ENCODE data around the gene SEC61A1.

Gene SEC61A1

DNA sequence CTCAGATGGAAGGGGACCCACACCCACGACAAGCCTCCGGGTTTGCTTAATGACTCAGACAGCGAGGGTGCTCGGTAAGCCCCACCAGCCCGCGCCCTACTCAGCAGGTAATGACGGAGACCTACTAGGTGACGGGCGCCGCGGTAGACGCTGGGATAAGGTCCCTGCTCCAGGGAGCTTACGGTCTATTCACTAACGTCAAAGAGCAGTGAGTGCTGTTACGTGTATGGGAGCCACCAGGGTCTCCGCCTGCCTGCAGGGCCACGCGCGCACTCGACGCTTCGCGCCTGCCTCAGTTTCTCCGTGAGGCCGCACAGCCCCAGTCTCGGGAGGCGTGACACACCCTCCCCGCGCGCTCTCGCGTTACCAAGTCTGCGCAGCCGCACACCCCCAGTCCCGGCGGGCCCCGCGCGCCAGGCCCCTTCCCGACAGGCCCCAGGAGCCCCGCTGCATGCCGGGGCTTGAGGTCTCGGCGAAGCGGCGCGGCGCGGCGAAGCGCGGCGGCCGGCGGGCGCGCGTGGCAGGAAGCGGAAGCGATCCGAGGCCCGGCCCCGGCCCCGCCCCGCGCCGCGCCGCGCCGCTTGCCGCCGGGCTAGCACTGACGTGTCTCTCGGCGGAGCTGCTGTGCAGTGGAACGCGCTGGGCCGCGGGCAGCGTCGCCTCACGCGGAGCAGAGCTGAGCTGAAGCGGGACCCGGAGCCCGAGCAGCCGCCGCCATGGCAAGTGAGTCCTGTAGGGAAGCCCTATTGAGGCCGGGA lies at the start of gene SEC61A1:
Gene SEC61A1, plus strand, starts transcription at position 601 of the 758 bp plus-strand sequence. Its CDS starts 116 bp downstream, at position 717.
- Histone ChIP-seq H3K27ac (ENCODE audit: low read length) (no peak within 1 kb of the TSS), H3K9ac (ENCODE audit: low read depth, low read length) (peak within 1 kb of the TSS; percentile 93), H3K9me3 (ENCODE audit: insufficient read depth, low read depth, low read length) (no peaks in the 10 kb centered on the region), H3K27me3 (ENCODE audit: insufficient read depth, low read length) (no peaks in the 10 kb centered on the region), H3K4me3 (ENCODE audit: low read length) (peak within 1 kb of the TSS; percentile 99), H3K4me1 (ENCODE audit: insufficient read depth, low read length) (no peaks in the 10 kb centered on the region), H3K36me3 (ENCODE audit: insufficient read depth, low read depth, low read length) (peaks cover 34% of the 10 kb centered on the region)

DNA sequence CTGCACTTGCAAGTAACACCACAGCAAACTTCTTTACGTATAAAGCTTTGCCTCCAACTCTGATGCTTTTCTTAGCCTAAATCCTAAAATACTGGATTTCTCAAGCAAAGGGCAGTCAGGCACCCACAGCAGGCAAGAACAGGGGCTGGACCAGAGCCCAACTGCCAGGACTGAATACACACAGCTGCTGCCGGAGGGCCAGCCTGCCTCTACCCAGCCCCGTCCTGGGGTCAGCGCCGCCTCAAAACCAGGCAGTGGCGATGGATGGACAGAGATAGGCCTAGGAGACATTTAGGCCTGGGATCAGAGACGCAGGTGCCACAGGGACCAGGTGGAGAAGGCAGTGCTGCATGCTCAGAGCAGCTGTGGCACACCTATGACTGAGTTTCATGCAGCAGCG lies 47.6 kb upstream of the SEC61A1 start:
- no peak overlapping the region for H3K9ac ChIP-seq (ENCODE audit: low read depth, low read length)
- no peaks in the 10 kb centered on the region for H3K9me3 ChIP-seq (ENCODE audit: insufficient read depth, low read depth, low read length)
- H3K4me1 ChIP-seq (ENCODE audit: insufficient read depth, low read length), result peaks cover 6% of the 10 kb centered on the region; the same call in 1 of the 2 replicates
- H3K4me3 ChIP-seq (ENCODE audit: low read length), result no peak overlapping the region
- H3K27ac ChIP-seq (ENCODE audit: low read length), result no peak overlapping the region
- H3K27me3 ChIP-seq (ENCODE audit: insufficient read depth, low read length), result no peaks in the 10 kb centered on the region
- no peaks in the 10 kb centered on the region for H3K36me3 ChIP-seq (ENCODE audit: insufficient read depth, low read depth, low read length)

DNA sequence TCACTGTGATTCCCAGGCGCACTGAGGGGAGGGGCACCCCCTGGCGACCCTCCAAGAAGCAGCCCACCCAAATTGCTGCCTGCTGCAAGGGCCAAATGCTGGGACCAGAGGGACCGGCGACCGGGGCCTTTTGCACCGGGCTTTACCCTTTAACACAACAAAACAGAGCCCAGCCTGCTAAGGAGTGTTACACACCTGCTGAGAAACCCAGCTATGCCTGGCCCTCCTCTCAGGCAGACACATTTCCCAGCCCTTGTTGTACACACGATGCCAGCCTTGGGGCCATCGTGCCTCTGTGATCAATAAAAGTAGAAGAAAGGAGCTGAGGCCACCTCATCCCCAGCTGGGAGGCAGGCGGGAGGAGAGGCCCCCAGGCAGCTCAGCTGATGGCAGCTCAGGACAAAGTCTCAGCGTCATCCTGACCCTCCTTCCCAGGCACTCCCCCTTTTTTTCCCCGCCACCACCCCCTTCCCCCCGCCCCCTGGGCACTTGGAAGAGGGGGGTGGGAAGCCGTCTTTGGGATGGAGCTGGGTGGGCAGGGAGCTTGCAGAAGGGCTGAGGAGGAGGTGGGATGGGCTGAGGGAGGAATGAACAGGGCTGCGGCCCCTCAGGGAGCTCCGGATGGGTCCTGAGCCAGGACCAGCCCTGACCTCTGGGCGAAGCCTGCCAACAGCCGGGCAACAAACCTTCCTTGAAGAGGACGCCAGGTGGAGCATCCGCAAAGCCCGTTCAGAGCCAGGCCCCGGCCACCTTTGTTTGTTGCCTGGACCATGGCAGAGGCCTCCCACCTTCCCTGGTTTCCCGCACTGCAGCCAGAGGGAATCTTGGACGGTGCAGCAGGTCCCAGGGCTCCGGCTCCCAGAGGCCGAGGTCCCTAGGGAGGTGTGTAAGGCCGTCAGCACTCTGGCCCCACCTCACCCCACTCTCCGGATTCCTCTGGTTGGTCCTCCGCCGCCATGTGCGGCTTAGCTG lies 45.9 kb upstream of the SEC61A1 start:
- no peaks in the 10 kb centered on the region for H3K9me3 ChIP-seq (ENCODE audit: insufficient read depth, low read depth, low read length)
- no peak overlapping the region for H3K27ac ChIP-seq (ENCODE audit: low read length)
- H3K9ac ChIP-seq (ENCODE audit: low read depth, low read length), result peak overlapping the region; percentile 35; the same call in 1 of the 2 replicates
- peaks cover 6% of the 10 kb centered on the region; the same call in 1 of the 2 replicates for H3K4me1 ChIP-seq (ENCODE audit: insufficient read depth, low read length)
- peak overlapping the region; percentile 56; the same call in 1 of the 2 replicates for H3K4me3 ChIP-seq (ENCODE audit: low read length)
- H3K27me3 ChIP-seq (ENCODE audit: insufficient read depth, low read length), result no peaks in the 10 kb centered on the region
- no peaks in the 10 kb centered on the region for H3K36me3 ChIP-seq (ENCODE audit: insufficient read depth, low read depth, low read length)

DNA sequence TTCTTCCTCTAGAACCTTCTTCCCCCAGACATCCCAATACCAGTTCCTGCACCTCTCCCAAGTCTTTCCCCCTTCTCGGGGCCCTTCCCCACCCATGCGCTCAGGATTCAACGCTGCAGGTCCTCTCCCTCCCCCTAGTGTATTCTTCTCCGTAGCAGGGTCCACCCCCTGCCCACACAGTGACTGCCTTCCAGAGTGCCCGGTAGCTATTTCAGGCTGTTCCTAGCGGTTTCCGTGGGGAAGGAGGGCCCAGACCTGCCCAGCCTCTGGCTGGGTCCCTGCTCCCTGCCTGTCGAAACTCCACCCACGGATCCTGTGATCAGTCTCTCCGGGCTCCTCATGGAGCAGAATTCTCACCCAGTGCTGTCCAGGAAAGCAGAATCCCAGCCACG lies 45.2 kb upstream of the SEC61A1 start:
- H3K27me3 ChIP-seq (ENCODE audit: insufficient read depth, low read length), result no peaks in the 10 kb centered on the region
- no peaks in the 10 kb centered on the region for H3K36me3 ChIP-seq (ENCODE audit: insufficient read depth, low read depth, low read length)
- no peaks in the 10 kb centered on the region for H3K9me3 ChIP-seq (ENCODE audit: insufficient read depth, low read depth, low read length)
- H3K4me3 ChIP-seq (ENCODE audit: low read length), result no peak overlapping the region; the same call in 1 of the 2 replicates
- H3K27ac ChIP-seq (ENCODE audit: low read length), result no peak overlapping the region
- peaks cover 6% of the 10 kb centered on the region; the same call in 1 of the 2 replicates for H3K4me1 ChIP-seq (ENCODE audit: insufficient read depth, low read length)
- H3K9ac ChIP-seq (ENCODE audit: low read depth, low read length), result no peak overlapping the region

DNA sequence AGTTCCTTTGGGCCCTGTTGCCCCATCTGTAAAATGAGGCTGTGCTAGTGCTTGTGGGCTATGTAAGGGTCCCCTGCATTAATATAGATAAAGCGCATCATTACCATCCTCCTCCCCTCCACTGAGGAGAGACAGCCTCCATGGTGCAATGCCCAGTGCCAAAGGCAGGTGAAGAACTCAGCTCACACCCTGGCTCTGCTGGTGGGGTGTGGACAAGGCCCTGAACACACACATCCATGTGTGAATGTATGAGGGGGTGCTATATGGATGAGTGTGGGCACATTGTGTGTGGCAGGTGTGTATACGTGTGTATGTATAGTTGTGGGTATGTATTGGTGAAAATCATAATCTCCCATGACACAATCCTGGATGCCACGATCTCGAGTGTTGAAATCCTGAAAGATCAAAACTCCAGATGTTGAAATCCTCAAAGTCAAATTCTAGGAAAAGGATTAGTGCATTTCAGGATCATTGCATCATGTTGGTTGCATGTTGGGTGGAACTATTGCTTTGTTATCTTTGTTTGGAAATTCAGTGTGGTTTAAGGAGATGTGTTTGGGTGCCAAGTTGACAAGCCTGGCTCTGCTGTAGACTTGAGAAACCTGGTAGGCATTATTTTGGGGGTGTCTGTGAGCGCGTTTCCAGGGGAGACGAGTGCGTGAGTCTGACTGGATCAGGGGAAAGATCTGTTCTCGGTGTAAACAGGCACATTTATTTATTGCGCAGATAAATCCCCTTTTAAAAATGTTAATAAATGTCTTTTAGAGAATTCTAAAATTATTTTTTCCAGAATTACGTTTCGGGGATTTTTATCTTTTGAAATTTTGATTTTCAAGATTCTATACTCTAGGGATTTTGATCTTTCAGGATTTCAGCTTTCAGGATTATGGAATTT lies 42.0 kb upstream of the SEC61A1 start:
- no peak overlapping the region for H3K9ac ChIP-seq (ENCODE audit: low read depth, low read length)
- peaks cover 6% of the 10 kb centered on the region; the same call in 1 of the 2 replicates for H3K4me1 ChIP-seq (ENCODE audit: insufficient read depth, low read length)
- no peaks in the 10 kb centered on the region for H3K9me3 ChIP-seq (ENCODE audit: insufficient read depth, low read depth, low read length)
- H3K27ac ChIP-seq (ENCODE audit: low read length), result no peak overlapping the region
- H3K36me3 ChIP-seq (ENCODE audit: insufficient read depth, low read depth, low read length), result no peaks in the 10 kb centered on the region
- no peak overlapping the region for H3K4me3 ChIP-seq (ENCODE audit: low read length)
- no peaks in the 10 kb centered on the region for H3K27me3 ChIP-seq (ENCODE audit: insufficient read depth, low read length)

DNA sequence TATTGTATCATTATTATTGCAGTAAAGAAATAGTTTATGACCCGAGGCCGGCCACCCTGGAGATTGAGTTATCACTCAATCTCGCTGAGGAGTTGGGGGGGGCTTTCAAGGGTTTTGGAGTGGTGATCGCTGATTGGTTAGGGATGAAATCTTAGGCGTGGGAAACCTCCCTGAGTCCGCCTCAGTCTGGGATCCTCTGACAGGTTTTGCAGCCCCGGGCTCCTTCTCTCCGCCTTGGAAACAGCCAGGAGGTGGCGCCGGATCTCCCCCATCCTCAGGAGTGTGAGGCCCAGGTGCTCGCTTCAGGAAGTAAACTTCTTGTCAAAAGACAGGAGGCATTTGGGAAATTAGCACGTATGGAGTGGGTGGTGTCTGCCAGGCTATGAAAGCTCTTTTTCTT lies 41.1 kb upstream of the SEC61A1 start:
- no peak overlapping the region for H3K27ac ChIP-seq (ENCODE audit: low read length)

DNA sequence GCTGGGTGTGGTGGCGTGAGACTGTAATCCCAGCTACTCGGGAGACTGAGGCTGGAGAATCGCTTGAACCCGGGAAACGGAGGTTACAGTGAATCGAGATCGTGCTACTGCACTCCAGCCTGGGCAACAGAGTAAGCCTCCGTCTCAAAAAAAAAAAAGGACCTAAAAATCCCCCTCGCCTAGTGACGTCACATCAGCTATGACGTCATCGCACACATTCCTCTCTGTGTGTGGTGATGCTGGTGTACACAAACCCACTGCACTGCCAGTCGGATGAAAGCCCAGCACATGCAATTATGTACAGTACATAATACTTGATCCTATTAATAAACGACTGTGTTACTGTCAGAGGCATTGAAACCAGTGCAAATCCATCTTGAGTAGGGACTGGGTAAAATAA lies 40.2 kb upstream of the SEC61A1 start:
- Histone ChIP-seq H3K27me3 (ENCODE audit: insufficient read depth, low read length) (no peaks in the 10 kb centered on the region), H3K9me3 (ENCODE audit: insufficient read depth, low read depth, low read length) (peaks cover 12% of the 10 kb centered on the region), H3K36me3 (ENCODE audit: insufficient read depth, low read depth, low read length) (no peaks in the 10 kb centered on the region), H3K27ac (ENCODE audit: low read length) (no peak overlapping the region), H3K4me1 (ENCODE audit: insufficient read depth, low read length) (no peaks in the 10 kb centered on the region), H3K4me3 (ENCODE audit: low read length) (no peak overlapping the region), H3K9ac (ENCODE audit: low read depth, low read length) (no peak overlapping the region)

More for the DNA sequence above, 41.1 kb upstream of the SEC61A1 start:
- Histone ChIP-seq H3K9me3 (ENCODE audit: insufficient read depth, low read depth, low read length) (peaks cover 4% of the 10 kb centered on the region; the same call in 1 of the 2 replicates), H3K4me3 (ENCODE audit: low read length) (no peak overlapping the region), H3K9ac (ENCODE audit: low read depth, low read length) (no peak overlapping the region), H3K27me3 (ENCODE audit: insufficient read depth, low read length) (no peaks in the 10 kb centered on the region), H3K36me3 (ENCODE audit: insufficient read depth, low read depth, low read length) (no peaks in the 10 kb centered on the region), H3K4me1 (ENCODE audit: insufficient read depth, low read length) (no peaks in the 10 kb centered on the region)

DNA sequence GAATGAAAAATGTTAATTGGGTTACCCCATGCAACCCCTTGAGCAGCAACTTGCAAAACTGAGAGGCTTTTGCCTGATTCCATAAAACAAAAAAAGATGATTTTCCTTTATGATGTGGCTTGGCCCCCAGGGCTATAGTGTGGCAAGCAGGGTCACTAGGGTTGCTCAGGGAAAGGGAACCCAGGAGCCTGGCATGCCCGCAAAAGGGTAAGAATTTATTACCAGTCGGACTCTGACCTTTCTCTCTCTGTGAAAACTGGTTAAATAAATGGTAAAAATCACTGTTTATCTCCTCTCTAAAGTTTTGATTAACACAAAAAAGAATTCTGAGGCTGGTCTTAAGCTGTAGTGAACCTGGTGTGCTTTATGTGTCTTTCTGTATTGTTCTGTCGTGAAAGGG lies 37.7 kb upstream of the SEC61A1 start:
- peaks cover 17% of the 10 kb centered on the region for H3K9me3 ChIP-seq (ENCODE audit: insufficient read depth, low read depth, low read length)
- no peak overlapping the region for H3K4me3 ChIP-seq (ENCODE audit: low read length)
- H3K4me1 ChIP-seq (ENCODE audit: insufficient read depth, low read length), result no peaks in the 10 kb centered on the region
- H3K27ac ChIP-seq (ENCODE audit: low read length), result no peak overlapping the region
- H3K36me3 ChIP-seq (ENCODE audit: insufficient read depth, low read depth, low read length), result no peaks in the 10 kb centered on the region
- no peaks in the 10 kb centered on the region for H3K27me3 ChIP-seq (ENCODE audit: insufficient read depth, low read length)
- no peak overlapping the region for H3K9ac ChIP-seq (ENCODE audit: low read depth, low read length)

DNA sequence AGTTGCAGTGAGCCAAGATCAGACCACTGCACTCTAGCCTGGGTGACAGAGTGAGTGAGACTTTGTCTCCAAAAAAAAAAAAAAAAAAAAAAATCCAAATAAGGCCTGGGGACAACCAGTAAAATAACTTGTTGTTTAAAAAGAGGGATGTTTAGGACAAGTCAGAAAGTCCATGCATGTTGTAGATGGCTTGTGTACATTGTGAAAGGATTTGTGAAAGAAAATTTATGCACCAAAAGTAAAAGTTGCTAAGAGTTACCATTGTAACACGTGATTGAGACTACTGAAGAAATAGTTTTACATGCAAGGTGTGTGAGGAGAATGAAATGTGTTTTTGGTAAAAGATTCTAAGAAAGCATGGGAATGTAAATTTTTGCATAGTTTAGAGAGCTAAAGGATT lies 35.7 kb upstream of the SEC61A1 start:
- Histone ChIP-seq H3K9me3 (ENCODE audit: insufficient read depth, low read depth, low read length) (peaks cover 17% of the 10 kb centered on the region), H3K4me1 (ENCODE audit: insufficient read depth, low read length) (no peaks in the 10 kb centered on the region), H3K9ac (ENCODE audit: low read depth, low read length) (no peak overlapping the region), H3K4me3 (ENCODE audit: low read length) (no peak overlapping the region), H3K27ac (ENCODE audit: low read length) (no peak overlapping the region), H3K27me3 (ENCODE audit: insufficient read depth, low read length) (no peaks in the 10 kb centered on the region), H3K36me3 (ENCODE audit: insufficient read depth, low read depth, low read length) (no peaks in the 10 kb centered on the region)

DNA sequence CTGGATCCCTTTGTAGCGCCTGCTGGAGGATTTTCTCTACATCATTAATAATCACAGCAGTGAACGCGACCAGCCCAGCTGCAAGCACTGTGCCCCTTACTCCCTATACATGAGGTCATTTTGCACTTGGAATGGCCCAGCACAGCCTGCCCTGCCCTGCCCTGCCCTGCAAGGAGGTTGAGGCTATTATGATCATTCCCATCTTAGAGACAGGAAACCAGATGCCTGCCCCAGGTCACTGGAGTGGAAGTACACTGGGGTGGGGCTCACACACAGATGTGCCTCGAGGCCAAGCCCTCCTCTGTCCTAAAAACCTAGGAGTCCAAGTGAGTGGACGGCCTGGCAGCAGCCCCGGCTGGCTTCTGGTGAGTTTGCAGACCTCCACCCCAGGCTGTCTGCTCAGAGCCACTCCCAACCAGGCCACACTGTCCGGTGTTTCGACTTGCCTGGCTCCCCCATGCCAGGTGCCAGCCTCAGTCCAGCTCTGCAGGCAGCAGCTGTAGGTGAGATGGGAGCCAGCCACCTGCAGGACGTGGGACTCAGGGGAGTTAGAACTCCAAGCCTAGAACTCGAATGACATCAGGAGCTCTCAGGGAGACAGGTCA lies 30.4 kb upstream of the SEC61A1 start:
- Histone ChIP-seq H3K9me3 (ENCODE audit: insufficient read depth, low read depth, low read length) (peaks cover 6% of the 10 kb centered on the region), H3K27ac (ENCODE audit: low read length) (no peak overlapping the region), H3K27me3 (ENCODE audit: insufficient read depth, low read length) (no peaks in the 10 kb centered on the region), H3K4me1 (ENCODE audit: insufficient read depth, low read length) (no peaks in the 10 kb centered on the region), H3K9ac (ENCODE audit: low read depth, low read length) (no peak overlapping the region), H3K4me3 (ENCODE audit: low read length) (no peak overlapping the region), H3K36me3 (ENCODE audit: insufficient read depth, low read depth, low read length) (no peaks in the 10 kb centered on the region)

DNA sequence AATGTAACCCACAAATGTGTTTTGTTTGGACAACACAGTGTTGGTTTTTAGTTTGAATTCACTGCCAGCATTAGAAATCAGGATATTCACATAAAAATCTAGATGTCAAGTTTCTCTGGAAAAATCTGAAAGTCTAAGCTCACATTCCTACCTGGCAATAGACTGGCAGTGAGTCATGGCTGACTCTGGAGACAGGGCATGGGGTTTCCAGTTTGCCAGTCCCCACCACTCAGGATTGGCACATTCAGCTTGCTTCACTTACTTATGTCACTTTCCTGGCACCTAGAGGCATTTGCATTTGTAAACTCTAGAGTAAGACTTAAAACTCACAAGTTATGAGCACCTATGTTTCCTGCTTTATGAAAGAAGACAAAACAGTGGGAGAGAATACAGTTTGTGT lies 19.1 kb upstream of the SEC61A1 start:
- H3K27ac ChIP-seq (ENCODE audit: low read length), result no peak overlapping the region
- H3K27me3 ChIP-seq (ENCODE audit: insufficient read depth, low read length), result no peaks in the 10 kb centered on the region
- H3K4me3 ChIP-seq (ENCODE audit: low read length), result no peak overlapping the region
- H3K9me3 ChIP-seq (ENCODE audit: insufficient read depth, low read depth, low read length), result no peaks in the 10 kb centered on the region
- H3K9ac ChIP-seq (ENCODE audit: low read depth, low read length), result no peak overlapping the region
- no peaks in the 10 kb centered on the region for H3K4me1 ChIP-seq (ENCODE audit: insufficient read depth, low read length)
- no peaks in the 10 kb centered on the region for H3K36me3 ChIP-seq (ENCODE audit: insufficient read depth, low read depth, low read length)

Data from iPS-20b (cell line).